NCI-H524 (cell line): ENCODE measurements around the gene GALNTL6.
"Not testable (repeated sequence)": the region's sequence is repeated elsewhere in the genome, so short reads cannot be mapped to it uniquely, and the experiment has no call there.

ENCODE experiments used
- DNase-seq, 2 experiments: peaks; one replicate each; lab custom pipeline; 2025; lab: John Stamatoyannopoulos, UW

Gene GALNTL6

GRCh38 chr4:173019664-173020063 lies 1206.5 kb downstream of the GALNTL6 start:
- no peak for DNase-seq

- DNase-seq: not testable (repeated sequence)
These were observed 1208.8 kb downstream of the GALNTL6 start for GRCh38 chr4:173021746-173022573.

GRCh38 chr4:173024203-173024602 lies 1211.0 kb downstream of the GALNTL6 start:
- DNase-seq: no peak

DNA sequence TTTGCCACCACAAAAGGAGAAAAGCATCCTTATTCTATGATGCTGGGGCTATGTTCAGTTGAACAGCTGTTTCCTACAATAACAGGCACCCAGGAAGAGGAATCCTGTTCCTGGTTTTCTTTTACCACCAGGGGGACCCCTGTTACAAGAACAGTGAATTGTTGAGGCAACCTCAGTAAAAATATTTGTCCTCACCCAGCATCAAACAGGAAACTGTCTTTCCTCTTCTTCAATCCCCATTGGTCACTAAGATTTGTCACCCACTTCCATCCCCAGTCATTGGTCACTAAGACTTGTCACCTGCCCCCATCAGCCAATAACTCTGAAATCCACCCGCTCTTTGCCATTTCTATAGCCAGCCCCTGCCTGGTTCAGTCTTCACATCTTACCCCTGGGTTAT lies 1211.9 kb downstream of the GALNTL6 start:
- DNase-seq: peak; percentile 20 to 63

DNA sequence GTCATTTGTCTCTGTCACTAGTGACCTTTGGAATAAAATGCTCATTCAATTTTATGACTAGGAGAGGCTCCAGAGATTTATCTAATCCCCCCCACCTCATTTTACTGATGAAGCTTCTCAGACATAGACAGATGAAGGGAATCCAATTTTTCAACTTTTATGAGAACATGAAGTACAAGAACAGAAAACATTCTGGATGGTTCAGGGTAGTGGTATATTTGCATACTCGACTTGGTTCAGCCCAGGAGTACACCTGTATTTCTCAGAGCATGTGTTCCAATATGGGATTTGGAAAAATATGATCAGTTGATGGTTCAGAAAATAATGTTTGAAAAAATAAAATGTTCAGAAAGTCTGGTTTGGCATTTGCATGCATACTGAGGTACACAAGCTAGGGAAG lies 1224.0 kb downstream of the GALNTL6 start:
- DNase-seq: no peak

DNA sequence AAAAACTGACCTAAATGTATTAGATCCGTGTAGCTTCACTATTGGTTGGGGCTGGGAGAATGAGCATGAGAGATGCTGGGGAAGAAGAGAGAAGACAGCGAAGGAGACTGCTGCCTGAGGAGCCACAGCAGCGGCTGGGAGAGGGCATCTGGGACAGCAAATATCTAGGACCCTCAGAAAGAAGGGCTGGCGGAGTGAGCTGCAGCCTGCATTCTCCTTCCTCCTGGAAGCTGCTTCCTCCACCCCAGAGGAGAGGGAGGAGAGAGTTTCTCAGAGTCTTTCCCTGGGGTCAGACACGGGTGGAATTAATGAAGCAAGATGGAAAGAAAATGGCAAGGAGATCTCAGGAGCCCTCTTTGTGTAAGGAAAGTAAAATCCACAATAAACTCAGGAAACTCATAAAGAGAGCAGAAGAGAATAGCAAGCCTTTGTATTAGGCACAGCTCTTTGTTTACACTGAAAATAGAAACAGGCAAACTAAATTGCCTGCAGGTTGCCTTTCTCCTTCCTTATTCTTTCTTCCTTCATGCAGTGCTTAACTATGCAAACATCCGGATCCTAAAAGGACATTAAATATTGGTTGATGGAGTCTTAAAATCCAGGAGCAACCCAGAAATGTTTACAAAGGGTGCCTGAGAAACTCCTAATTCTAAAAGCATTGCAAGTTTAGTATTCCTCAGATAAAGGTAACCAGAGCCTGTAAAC lies 1225.1 kb downstream of the GALNTL6 start:
- no peak for DNase-seq

GRCh38 chr4:173039617-173040577 lies 1226.7 kb downstream of the GALNTL6 start:
- no peak for DNase-seq

GRCh38 chr4:173041482-173041881 lies 1228.3 kb downstream of the GALNTL6 start:
- DNase-seq: no peak

DNA sequence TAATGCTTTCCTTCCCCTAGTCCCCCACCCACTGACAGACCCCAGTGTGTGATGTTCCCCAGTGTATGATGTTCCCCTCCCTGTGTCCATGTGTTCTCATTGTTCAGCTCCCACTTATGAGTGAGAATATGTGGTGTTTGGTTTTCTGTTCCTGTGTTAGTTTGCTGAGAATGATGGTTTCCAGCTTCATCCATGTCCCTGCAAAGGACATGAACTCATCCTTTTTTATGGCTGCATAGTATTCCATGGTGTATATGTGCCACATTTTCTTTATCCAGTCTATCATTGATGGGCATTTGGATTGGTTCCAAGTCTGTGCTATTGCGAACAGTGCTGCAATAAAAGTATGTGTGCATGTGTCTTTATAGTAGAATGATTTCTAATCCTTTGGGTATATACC lies 1228.9 kb downstream of the GALNTL6 start:
- DNase-seq: not testable (repeated sequence)

- no peak for DNase-seq
These were observed 1231.1 kb downstream of the GALNTL6 start for GRCh38 chr4:173044340-173044739.

- DNase-seq: no peak
These were observed 1232.4 kb downstream of the GALNTL6 start for GRCh38 chr4:173045571-173045970.

DNA sequence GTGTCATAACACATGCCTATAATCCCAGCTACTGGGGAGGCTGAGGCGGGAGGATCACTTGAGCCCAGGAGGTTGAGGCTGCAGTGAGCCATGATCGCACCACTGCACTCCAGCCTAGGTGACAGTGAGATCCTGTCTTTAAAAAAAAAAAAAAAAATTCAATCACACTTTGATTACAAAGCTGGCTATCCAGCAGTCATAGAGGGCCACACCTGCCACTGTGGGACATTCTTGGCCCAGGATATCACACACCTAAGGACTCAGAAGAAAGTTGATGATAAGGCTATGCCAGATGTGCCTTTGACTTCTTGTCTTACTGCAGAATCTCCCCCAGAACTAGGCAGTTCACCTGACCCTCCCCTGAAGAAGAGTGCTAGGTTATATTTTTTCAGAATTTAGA lies 1232.9 kb downstream of the GALNTL6 start:
- no peak for DNase-seq

DNA sequence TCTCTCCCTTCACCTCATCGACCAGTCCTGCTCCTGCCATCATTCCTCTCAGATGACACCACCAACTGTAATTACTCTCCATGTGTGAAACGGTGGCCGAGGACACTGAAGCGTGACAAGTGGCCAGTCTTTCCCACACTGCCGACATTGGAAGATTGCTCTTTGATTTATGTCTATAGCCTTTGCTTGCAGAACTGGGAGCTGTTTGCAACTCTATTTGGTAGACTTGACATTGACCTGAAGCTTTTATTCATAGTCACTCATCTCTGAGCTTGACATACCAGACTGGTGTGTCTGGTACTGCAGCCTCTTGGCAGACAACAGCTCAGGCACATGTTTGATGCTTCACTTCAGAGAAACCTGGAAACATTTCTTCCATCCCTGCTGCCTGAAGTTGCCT lies 1233.6 kb downstream of the GALNTL6 start:
- DNase-seq: no peak

DNA sequence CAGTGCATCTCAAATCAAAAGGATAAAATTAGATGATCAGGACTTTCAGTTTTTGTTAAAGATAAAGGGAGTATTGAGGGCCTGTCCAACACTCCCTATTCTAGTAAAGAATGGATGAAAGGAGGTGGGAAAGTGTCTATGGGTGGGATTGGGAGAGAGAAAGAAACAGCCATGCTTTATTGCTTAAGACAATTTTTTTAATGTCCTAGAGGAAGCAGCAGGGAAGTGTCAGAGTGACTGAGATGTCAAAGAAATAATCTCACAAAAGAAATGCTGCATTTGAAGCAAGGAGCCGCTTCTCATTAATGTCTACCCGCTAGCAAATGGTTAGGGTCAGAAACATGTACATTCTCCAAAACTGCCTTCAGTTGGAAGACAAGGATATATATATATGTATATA lies 1238.0 kb downstream of the GALNTL6 start:
- DNase-seq: no peak

DNA sequence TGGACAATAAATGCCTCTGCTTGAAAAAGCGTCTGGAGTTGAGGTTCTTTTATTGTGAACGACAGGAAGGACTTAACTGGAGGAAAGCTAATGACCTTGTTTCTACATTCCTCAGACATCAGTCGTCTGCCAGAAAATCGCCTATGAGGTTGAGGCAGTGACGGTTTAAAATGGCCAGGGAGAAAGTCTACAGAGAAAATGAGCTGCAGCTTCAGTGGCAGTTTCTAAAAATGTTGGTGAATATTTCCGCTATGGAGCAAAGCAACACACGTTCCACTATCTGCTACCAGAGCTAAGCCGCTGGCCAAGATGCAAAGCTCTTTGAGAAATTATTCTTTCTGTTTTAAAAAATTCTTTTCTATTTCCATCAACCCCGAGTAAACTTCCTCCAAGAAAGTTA lies 1238.5 kb downstream of the GALNTL6 start:
- no peak for DNase-seq

GRCh38 chr4:173052439-173052838 lies 1239.2 kb downstream of the GALNTL6 start:
- DNase-seq: no peak

DNA sequence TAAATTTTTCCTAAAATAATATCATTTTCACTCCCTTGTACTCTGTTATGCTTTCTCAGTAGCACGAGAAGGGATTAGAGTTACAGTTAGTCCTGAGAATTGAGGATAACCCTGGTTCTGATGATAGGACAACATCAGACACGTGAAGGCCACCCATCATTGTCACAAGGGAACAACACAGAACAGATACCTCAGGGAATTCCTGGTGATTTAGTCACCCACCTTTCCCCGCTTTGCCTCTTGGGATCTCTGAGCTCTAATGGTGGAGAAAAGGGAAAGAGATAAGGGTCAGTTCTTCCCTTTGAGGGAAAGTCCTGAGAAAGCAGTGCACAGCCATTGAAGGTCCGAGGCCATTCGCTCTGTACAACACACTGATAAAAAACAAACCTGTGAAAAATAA lies 1243.1 kb downstream of the GALNTL6 start:
- DNase-seq: no peak

DNA sequence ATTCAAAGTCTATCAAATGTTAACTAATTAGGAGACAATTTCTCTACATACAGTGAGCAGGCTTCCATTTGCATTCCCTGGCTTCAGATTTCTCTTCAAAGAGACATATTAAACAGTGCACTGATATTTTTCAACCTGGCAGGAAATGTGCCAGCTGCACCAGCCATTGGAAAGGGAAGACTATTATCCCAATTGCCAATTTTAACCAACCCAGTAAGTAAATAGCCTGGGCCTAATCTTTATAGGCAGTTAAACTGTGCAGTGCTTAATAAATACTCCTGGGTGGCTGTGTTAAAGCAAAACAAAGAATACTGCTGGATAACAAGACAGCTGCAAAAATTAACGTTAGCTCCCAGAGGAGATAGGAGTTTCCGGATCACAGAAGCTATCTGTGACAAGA lies 1243.5 kb downstream of the GALNTL6 start:
- no peak for DNase-seq

DNA sequence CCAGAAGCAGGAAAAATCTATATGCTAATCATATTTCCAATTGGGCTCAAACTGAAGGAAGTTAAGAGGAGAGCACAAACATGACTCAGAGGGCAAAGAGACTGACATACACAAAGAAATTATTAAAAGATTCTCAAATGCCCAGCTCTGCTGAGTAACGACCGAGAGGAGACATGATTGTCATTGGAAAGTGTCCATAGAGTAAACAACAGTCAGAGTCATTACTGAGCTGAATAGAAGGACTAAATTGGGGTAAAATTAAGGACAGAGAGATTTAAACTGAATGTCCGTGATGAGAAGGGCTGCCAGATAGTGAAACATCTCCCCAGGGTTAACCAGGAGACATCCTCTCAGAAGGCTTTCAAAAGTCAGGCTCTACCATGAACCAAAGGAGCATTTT lies 1244.2 kb downstream of the GALNTL6 start:
- no peak for DNase-seq

DNA sequence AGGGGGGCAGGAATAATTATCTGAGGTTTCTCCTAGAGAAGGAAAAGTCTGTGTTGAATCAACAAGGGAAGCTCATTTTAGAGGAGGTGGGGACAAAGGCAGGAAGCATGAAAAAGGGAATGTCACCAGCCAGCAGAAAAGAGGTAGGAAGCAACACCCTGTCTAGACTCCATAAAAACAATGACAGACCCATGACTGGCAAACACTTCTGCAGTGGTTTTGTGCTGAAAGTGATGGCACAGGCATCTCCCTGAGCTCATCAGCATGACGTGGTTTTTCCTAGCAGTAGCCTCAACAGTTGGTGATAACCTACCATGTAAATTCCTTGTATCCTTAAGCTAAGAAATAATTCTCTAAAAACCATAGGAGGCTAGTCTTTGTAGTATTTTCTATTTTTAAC lies 1244.7 kb downstream of the GALNTL6 start:
- DNase-seq: no peak

DNA sequence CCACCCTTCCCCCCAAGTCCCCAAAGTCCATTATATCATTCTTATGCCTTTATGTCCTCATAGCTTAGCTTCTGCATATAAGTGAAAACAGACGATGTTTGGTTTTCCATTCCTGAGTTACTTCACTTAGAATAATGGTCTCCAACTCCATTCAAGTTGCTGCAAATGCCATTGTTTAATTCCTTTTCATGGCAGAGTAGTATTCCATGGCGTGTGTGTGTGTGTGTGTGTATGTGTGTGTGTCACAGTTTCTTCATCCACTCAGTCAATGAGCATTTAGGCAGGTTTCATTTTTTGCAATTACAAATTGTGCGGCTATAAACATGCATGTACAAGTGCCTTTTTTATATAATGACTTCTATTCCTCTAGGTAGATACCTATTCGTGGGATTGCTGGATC lies 1248.0 kb downstream of the GALNTL6 start:
- no peak for DNase-seq

DNA sequence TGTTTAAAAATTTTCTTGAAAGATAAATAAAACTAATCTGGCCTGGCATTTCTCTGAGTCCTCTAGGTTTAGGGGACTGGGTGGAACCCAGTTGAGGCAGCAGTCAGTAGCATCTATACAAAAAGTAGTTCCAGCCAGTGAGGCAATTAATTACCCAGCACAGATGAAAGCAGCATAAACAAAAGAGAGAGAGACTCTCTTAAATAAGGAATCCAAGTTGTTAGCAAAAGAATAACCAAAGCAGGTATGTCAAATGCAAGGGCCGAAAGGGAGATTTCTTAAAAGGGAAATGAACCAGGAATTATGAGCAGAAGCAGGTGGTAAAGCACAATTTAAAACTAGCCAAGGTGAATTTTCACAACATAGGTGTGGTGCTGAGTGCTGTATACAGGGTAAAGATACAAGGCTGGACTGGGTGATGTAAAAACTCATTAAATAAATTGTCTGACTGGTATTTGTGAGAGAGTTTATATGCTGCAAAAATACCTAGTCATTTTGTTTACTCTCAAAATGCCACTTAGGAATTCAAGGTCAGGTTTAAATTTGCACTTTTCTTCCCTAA lies 1260.8 kb downstream of the GALNTL6 start:
- no peak for DNase-seq
